H9 (cell line): ENCODE data around the gene DAND5. TPM values are rescaled to one million over a fixed set of nuclear protein-coding genes. Genes with fewer than 3 reads are reported as not detected.

Experiments
- DNase-seq: peaks from one replicate; pipeline ENCODE4 v3.0.0-alpha.2; 2017
- H2AFZ ChIP-seq: one replicate; pipeline ENCODE4 v1.6.1; 2013; ENCODE audit warnings: mild to moderate bottlenecking, low read length, control low read depth, moderate library complexity
- H2AK5ac ChIP-seq: 2 replicates; pipeline ENCODE4 v1.6.1; 2013; ENCODE audit warnings: low read length, control low read depth, mixed read lengths; ENCODE audit not compliant: insufficient read length
- H2BK120ac ChIP-seq: one replicate; pipeline ENCODE4 v1.6.1; 2013; ENCODE audit warnings: low read depth, mild to moderate bottlenecking, low read length, control low read depth, inconsistent platforms; ENCODE audit not compliant: poor library complexity, severe bottlenecking
- H2BK12ac ChIP-seq: 2 replicates; pipeline ENCODE4 v1.6.1; 2013; ENCODE audit warnings: low read length, control low read depth, mixed read lengths, low read depth; ENCODE audit not compliant: insufficient read length
- H2BK15ac ChIP-seq: 2 replicates; pipeline ENCODE4 v1.6.1; 2013; ENCODE audit warnings: low read depth, low read length, control low read depth
- H2BK20ac ChIP-seq: one replicate; pipeline ENCODE4 v1.6.1; 2013; ENCODE audit warnings: low read depth, mild to moderate bottlenecking, low read length, control low read depth, inconsistent platforms; ENCODE audit not compliant: poor library complexity, severe bottlenecking
- H2BK5ac ChIP-seq: 2 replicates; pipeline ENCODE4 v1.6.1; 2013; ENCODE audit warnings: low read length, control low read depth, mixed read lengths; ENCODE audit not compliant: insufficient read length
- H3K14ac ChIP-seq: 2 replicates; pipeline ENCODE4 v1.6.1; 2013; ENCODE audit warnings: low read length, control low read depth; ENCODE audit not compliant: insufficient read depth
- H3K18ac ChIP-seq: 2 replicates; pipeline ENCODE4 v1.6.1; 2013; ENCODE audit warnings: low read depth, mild to moderate bottlenecking, mixed read lengths, low read length, control low read depth; ENCODE audit not compliant: insufficient read length
- H3K23ac ChIP-seq: 2 replicates; pipeline ENCODE4 v1.6.1; 2013; ENCODE audit warnings: low read length, control low read depth, mixed read lengths, low read depth; ENCODE audit not compliant: insufficient read length
- H3K23me2 ChIP-seq: 2 replicates; pipeline ENCODE4 v1.6.1; 2013; ENCODE audit warnings: low read depth, mild to moderate bottlenecking, mixed read lengths, low read length, control low read depth; ENCODE audit not compliant: insufficient read length, poor library complexity, severe bottlenecking
- H3K27ac ChIP-seq: 2 replicates; pipeline ENCODE4 v1.5.1; 2013; ENCODE audit warnings: low read length, control low read depth, mixed read lengths, low read depth; ENCODE audit not compliant: insufficient read length
- H3K27me3 ChIP-seq: 2 replicates; pipeline ENCODE4 v1.6.1; 2013; ENCODE audit warnings: low read length, control low read depth, inconsistent platforms; ENCODE audit not compliant: insufficient read depth
- H3K4ac ChIP-seq: 2 replicates; pipeline ENCODE4 v1.6.1; 2013; ENCODE audit warnings: low read depth, mild to moderate bottlenecking, control low read depth, inconsistent platforms, low read length, moderate library complexity
- H3K4me1 ChIP-seq: 2 replicates; pipeline ENCODE4 v1.6.1; 2013; ENCODE audit warnings: low read length, control low read depth, inconsistent platforms; ENCODE audit not compliant: insufficient read depth
- H3K4me2 ChIP-seq: 2 replicates; pipeline ENCODE4 v1.6.1; 2013; ENCODE audit warnings: low read length, control low read depth, mixed read lengths; ENCODE audit not compliant: insufficient read length, insufficient read depth
- H3K56ac ChIP-seq: 2 replicates; pipeline ENCODE4 v1.6.1; 2013; ENCODE audit warnings: low read depth, mild to moderate bottlenecking, mixed read lengths, low read length, control low read depth; ENCODE audit not compliant: insufficient read length
- H3K79me1 ChIP-seq: 2 replicates; pipeline ENCODE4 v1.6.1; 2013; ENCODE audit warnings: low read depth, mild to moderate bottlenecking, moderate library complexity, low read length, control low read depth, inconsistent platforms; ENCODE audit not compliant: insufficient read depth, poor library complexity, severe bottlenecking
- H3K79me2 ChIP-seq: 2 replicates; pipeline ENCODE4 v1.6.1; 2013; ENCODE audit warnings: low read length, control low read depth, inconsistent platforms; ENCODE audit not compliant: insufficient read depth
- H3K9ac ChIP-seq: 2 replicates; pipeline ENCODE4 v1.6.1; 2013; ENCODE audit warnings: low read length, control low read depth, mixed read lengths; ENCODE audit not compliant: insufficient read length; ENCODE audit errors: extremely low read depth
- H3K9me3 ChIP-seq: one replicate; pipeline ENCODE4 v1.6.1; 2013; ENCODE audit warnings: low read depth, low read length, inconsistent platforms; ENCODE audit not compliant: control insufficient read depth
- H3T11ph ChIP-seq: one replicate; pipeline ENCODE4 v1.6.1; 2013; ENCODE audit warnings: mild to moderate bottlenecking, low read length, control low read depth, inconsistent platforms
- H4K20me1 ChIP-seq: one replicate; pipeline ENCODE4 v1.6.1; 2013; ENCODE audit not compliant: control insufficient read depth, insufficient read length, insufficient read depth
- H4K5ac ChIP-seq: 2 replicates; pipeline ENCODE4 v1.6.1; 2013; ENCODE audit warnings: low read depth, mild to moderate bottlenecking, mixed read lengths, low read length, control low read depth; ENCODE audit not compliant: insufficient read length
- H4K8ac ChIP-seq: replicated peaks from 2 replicates; pipeline ENCODE4 v1.6.1; 2013; ENCODE audit warnings: low read length, control low read depth, mixed read lengths, low read depth; ENCODE audit not compliant: insufficient read length
- H4K91ac ChIP-seq: 2 replicates; pipeline ENCODE4 v1.6.1; 2013; ENCODE audit warnings: low read depth, mild to moderate bottlenecking, moderate library complexity, mixed read lengths, low read length, control low read depth; ENCODE audit not compliant: insufficient read length
- H3K27ac Mint-ChIP-seq, 3 experiments: 2 replicates in 2 of 3; 3 replicates in 1 of 3; pipeline ENCODE4 v1.8.0; 2020 to 2021; ENCODE audit warnings: mixed read lengths in 3 of 3, mild to moderate bottlenecking in 1 of 3, moderate library complexity in 1 of 3
- H3K27me3 Mint-ChIP-seq: 2 replicates; pipeline ENCODE4 v1.8.0; 2021; ENCODE audit warnings: low read depth, mild to moderate bottlenecking, moderate library complexity, mixed read lengths
- H3K36me3 Mint-ChIP-seq, 3 experiments: 2 replicates in 2 of 3; 3 replicates in 1 of 3; pipeline ENCODE4 v1.8.0; 2020 to 2021; ENCODE audit warnings: low read depth in 3 of 3, mixed read lengths in 3 of 3; ENCODE audit not compliant: insufficient read depth in 1 of 3
- H3K4me1 Mint-ChIP-seq, 2 experiments: 2 replicates each; pipeline ENCODE4 v1.8.0; 2020; ENCODE audit warnings: mixed read lengths in 2 of 2
- H3K4me3 Mint-ChIP-seq, 2 experiments: 2 replicates in 1 of 2; 3 replicates in 1 of 2; pipeline ENCODE4 v1.8.0; 2020 to 2021; ENCODE audit warnings: mild to moderate bottlenecking in 2 of 2, mixed read lengths in 2 of 2, moderate library complexity in 1 of 2
- H3K9me3 Mint-ChIP-seq, 2 experiments: 2 replicates in 1 of 2; 3 replicates in 1 of 2; pipeline ENCODE4 v1.8.0; 2020; ENCODE audit warnings: mild to moderate bottlenecking in 2 of 2, mixed read lengths in 2 of 2, moderate library complexity in 1 of 2
- CTCF ChIP-seq: fragments of 200-600 bp; sonication (generic); conservative IDR thresholded peaks from 3 replicates; pipeline ENCODE4 v1.8.0; 2021; ENCODE audit warnings: antibody characterized with exemption, mild to moderate bottlenecking
- WGBS: extraction: QIAGEN DNeasy Blood & Tissue Kit; methylation state at CpG from one replicate; pipeline ENCODE4 v1.1.7; 2013; ENCODE audit warnings: missing lambda C conversion rate, low lambda C conversion rate, mixed read lengths; ENCODE audit not compliant: insufficient read length; ENCODE audit errors: extremely low coverage; 5-methylcytosine and 5-hydroxymethylcytosine counted together
- total RNA-seq: library from RNA; stranded (reverse); gene quantifications from 2 replicates; pipeline ENCODE4 v1.2.1, GENCODE V29; 2021

The DAND5 gene
- total RNA-seq, 1 experiment from 2014 or later: 0.11 TPM

GRCh38 chr19:13013649-13014048, 44.3 kb downstream of the DAND5 start:
- Mint-ChIP-seq H3K27me3 (peaks cover 100% of the 10 kb centered on the region), H3K4me1 (peaks cover 31 to 73% of the 10 kb centered on the region in 2 experiments), H3K27ac (no peak overlapping the region), H3K9me3 (peaks cover 4 to 11% of the 10 kb centered on the region in 2 experiments), H3K36me3 (no peaks in the 10 kb centered on the region), H3K4me3 (peak overlapping the region in 1 of 2 experiments; percentile 46; a peak in 1 of 5 replicates)
- no peak overlapping the region for H4K91ac ChIP-seq
- H2AFZ ChIP-seq: no peak overlapping the region
- no peak overlapping the region for H3K4ac ChIP-seq
- no peak overlapping the region for H3K9ac ChIP-seq
- no peak overlapping the region for H3K14ac ChIP-seq
- peaks cover 5% of the 10 kb centered on the region for H3K23me2 ChIP-seq
- H3K18ac ChIP-seq: no peak overlapping the region
- no peak overlapping the region for H3K27ac ChIP-seq
- no peaks in the 10 kb centered on the region for H3K79me1 ChIP-seq
- no peak overlapping the region for H3K56ac ChIP-seq
- WGBS: no CpG with 5 or more reads among the region's 20 CpGs
- H3K4me2 ChIP-seq: no peak overlapping the region
- DNase-seq: no peak
- no peaks in the 10 kb centered on the region for H3K9me3 ChIP-seq
- no peak overlapping the region for H4K8ac ChIP-seq
- no peak overlapping the region for H2BK20ac ChIP-seq
- H4K5ac ChIP-seq: no peak overlapping the region
- H2AK5ac ChIP-seq: no peak overlapping the region
- TF ChIP-seq CTCF: no peak
- peaks cover 2% of the 10 kb centered on the region for H4K20me1 ChIP-seq
- no peak overlapping the region for H2BK5ac ChIP-seq
- no peak overlapping the region for H3K23ac ChIP-seq
- H3T11ph ChIP-seq: no peak overlapping the region
- H2BK15ac ChIP-seq: no peak overlapping the region
- H3K4me1 ChIP-seq: peaks cover 6% of the 10 kb centered on the region; the same call in 1 of the 2 replicates
- H3K79me2 ChIP-seq: no peaks in the 10 kb centered on the region
- H2BK12ac ChIP-seq: no peak overlapping the region
- H2BK120ac ChIP-seq: no peak overlapping the region
- peaks cover 96% of the 10 kb centered on the region for H3K27me3 ChIP-seq
